Tibial artery (tissue), 4 donors: ENCODE results near the gene EIF1B.
A peak's percentile ranks its signal among the peaks of the same experiment; 100 is the strongest.

Source experiments
- DNase-seq, 2 donors: peaks; one replicate each; pipeline ENCODE4 v3.0.0-alpha.2; 2019
- H3K27ac ChIP-seq, 2 donors: fragments of 200-600 bp; sonication (generic) in 1 of 2; 1 replicate in 1 of 2; 2 replicates in 1 of 2; pipeline ENCODE4 v1.5.1; 2018 to 2019; ENCODE audit warnings: mild to moderate bottlenecking in 1 of 2
- H3K27me3 ChIP-seq, 2 donors: fragments of 200-600 bp; sonication (generic) in 1 of 2; one replicate each; pipeline versions ENCODE4 v1.5.1 to v1.6.0; 2016 to 2019
- H3K36me3 ChIP-seq, 3 donors: fragments of 200-600 bp; sonication (generic) in 2 of 3; one replicate each; pipeline ENCODE4 v1.5.1; 2016 to 2019; ENCODE audit warnings: mild to moderate bottlenecking in 2 of 3
- H3K4me1 ChIP-seq, 4 donors: fragments of 200-600 bp; sonication (generic) in 2 of 4; 1 replicate in 3 of 4; 2 replicates in 1 of 4; pipeline ENCODE4 v1.5.1; 2016 to 2019
- H3K4me3 ChIP-seq, 2 donors: fragments of 200-600 bp; sonication (generic) in 1 of 2; 1 replicate in 1 of 2; 2 replicates in 1 of 2; pipeline ENCODE4 v1.5.1; 2018 to 2019; ENCODE audit warnings: mild to moderate bottlenecking in 2 of 2
- H3K9me3 ChIP-seq, 3 donors: fragments of 200-600 bp; sonication (generic) in 1 of 3; one replicate each; pipeline ENCODE4 v1.5.1; 2016 to 2019
- CTCF ChIP-seq, 2 experiments: fragments of 200-600 bp in 1 of 2; fragments of 450-650 bp in 1 of 2; IDR thresholded peaks; one replicate each; pipeline ENCODE4 v1.5.1; 2017 to 2019; ENCODE audit warnings: antibody characterized with exemption in 2 of 2, mild to moderate bottlenecking in 1 of 2, moderate library complexity in 1 of 2
- intact Hi-C: fragments of 100-400 bp; cut with DNase I; formaldehyde crosslinking; loops from one replicate; pipeline ENCODE4 v1.15.0; 2023; ENCODE audit warnings: low total_unique reads

Gene EIF1B

GRCh38 chr3:40309418-40309924, at the start of gene EIF1B:
Gene EIF1B (plus strand): TSS chr3:40309707. CDS start chr3:40309942, 235 bp downstream.
- Histone ChIP-seq H3K27ac (peak within 1 kb of the TSS; percentile 96 to 97), H3K4me3 (peak within 1 kb of the TSS; percentile 88 to 96), H3K9me3 (no peaks in the 10 kb centered on the region), H3K27me3 (no peaks in the 10 kb centered on the region), H3K4me1 (peaks cover 0 to 36% (median 13%) of the 10 kb centered on the region in 4 donors), H3K36me3 (peaks cover 13 to 28% (median 21%) of the 10 kb centered on the region in 3 donors)
- DNase-seq: peak; percentile 97 to 99
- intact Hi-C loops: no loop called here
- peak; percentile 75 to 88 for TF ChIP-seq CTCF (IDR thresholded peaks at IDR 0.05)

DNA sequence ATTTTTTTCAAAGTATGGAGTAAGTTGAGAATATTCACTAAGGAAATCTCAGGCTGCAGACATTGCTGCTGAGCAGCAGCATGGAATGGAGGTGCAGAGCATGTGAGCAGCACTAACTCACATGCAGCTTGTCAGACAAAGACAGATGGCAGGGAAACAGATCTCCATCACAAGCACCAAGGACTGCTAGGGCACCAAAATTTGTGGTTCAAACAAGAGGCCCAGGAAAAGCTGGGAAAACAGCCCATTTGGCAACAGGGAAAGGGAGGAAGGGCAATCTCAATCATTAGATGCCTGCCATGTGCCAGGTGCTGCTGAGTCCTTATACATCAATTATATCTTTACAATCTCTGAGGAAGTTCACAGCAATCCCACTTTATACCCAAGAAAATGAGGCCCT, 47.2 kb upstream of the EIF1B start:
- DNase-seq: no peak
- intact Hi-C loops: no loop called here
- Histone ChIP-seq H3K27me3 (no peaks in the 10 kb centered on the region), H3K4me1 (no peaks in the 10 kb centered on the region), H3K4me3 (no peak overlapping the region), H3K36me3 (no peaks in the 10 kb centered on the region), H3K27ac (no peak overlapping the region), H3K9me3 (no peaks in the 10 kb centered on the region)
- no peak for TF ChIP-seq CTCF (IDR thresholded peaks at IDR 0.05)

DNA sequence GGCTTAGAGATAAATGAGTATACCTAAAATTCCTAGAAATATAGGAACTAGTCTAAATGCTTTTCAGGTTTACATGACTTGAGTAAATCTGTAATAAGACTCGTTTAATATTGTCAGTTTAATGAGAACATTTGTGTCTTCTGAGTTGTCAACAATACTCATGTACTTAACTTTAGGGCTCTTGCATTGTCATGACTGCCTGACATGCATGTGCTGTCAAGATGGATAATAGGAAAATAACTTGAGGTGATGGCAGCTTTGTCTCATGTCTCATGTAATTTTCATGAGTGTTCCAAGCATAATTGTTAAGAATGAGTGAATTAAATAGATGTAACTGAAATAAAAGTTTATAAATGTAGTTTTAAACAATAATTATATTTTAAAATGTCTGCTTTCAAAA, 45.1 kb upstream of the EIF1B start:
- intact Hi-C loops: no loop called here
- no peaks in the 10 kb centered on the region for H3K9me3 ChIP-seq

GRCh38 chr3:40265181-40265580, 44.3 kb upstream of the EIF1B start:
- Histone ChIP-seq H3K4me1 (no peaks in the 10 kb centered on the region), H3K4me3 (no peak overlapping the region), H3K9me3 (no peaks in the 10 kb centered on the region), H3K36me3 (no peaks in the 10 kb centered on the region), H3K27ac (no peak overlapping the region), H3K27me3 (no peaks in the 10 kb centered on the region)
- TF ChIP-seq CTCF (IDR thresholded peaks at IDR 0.05): no peak
- no peak for DNase-seq
- intact Hi-C loops: no loop called here

More for the DNA sequence above, 45.1 kb upstream of the EIF1B start:
- Histone ChIP-seq H3K27me3 (no peaks in the 10 kb centered on the region), H3K27ac (no peak overlapping the region), H3K36me3 (no peaks in the 10 kb centered on the region), H3K4me3 (no peak overlapping the region), H3K4me1 (no peaks in the 10 kb centered on the region)
- no peak for TF ChIP-seq CTCF (IDR thresholded peaks at IDR 0.05)
- no peak for DNase-seq

- Histone ChIP-seq H3K27ac (no peak overlapping the region), H3K4me3 (no peak overlapping the region), H3K9me3 (no peaks in the 10 kb centered on the region), H3K36me3 (no peaks in the 10 kb centered on the region), H3K27me3 (no peaks in the 10 kb centered on the region), H3K4me1 (no peaks in the 10 kb centered on the region)
- no peak for DNase-seq
- TF ChIP-seq CTCF (IDR thresholded peaks at IDR 0.05): no peak
- intact Hi-C loops: no loop called here
Observed at GRCh38 chr3:40267937-40268724, 41.4 kb upstream of the EIF1B start.
